Endothelial cell of umbilical vein (primary cell): ENCODE data around the gene ADAMTS6. TPM values are rescaled to one million over a fixed set of nuclear protein-coding genes. Genes with fewer than 3 reads are reported as not detected.

Experiments used
- BruUV-seq: library from RNA; stranded (reverse); fragments of 400-500 nt; replicated peaks from 2 replicates; lab custom pipeline; 2021; lab: Mats Ljungman, UMichigan
- CTCF ChIA-PET: fragments of 300-600, 350-600 bp; sonication (Branson Sonifier 250); formaldehyde crosslinking; loops from one replicate; lab custom pipeline; 2021; ENCODE audit warnings: antibody characterized with exemption, inconsistent platforms; lab: Charles Lee
- POLR2A ChIA-PET: fragments of 300-600, 350-600 bp; sonication (Branson Sonifier 250); formaldehyde crosslinking; loops from one replicate; lab custom pipeline; 2021; ENCODE audit warnings: antibody characterized with exemption, inconsistent platforms; lab: Charles Lee
- DNase-seq: peaks from one replicate; pipeline ENCODE4 v3.0.0-alpha.2; 2011; ENCODE audit warnings: low read depth, low spot score
- FAIRE-seq: peaks from 2 replicates; lab custom pipeline; 2011; peaks lifted over from hg19 to GRCh38; lab: Jason Lieb, UNC
- H2AFZ ChIP-seq: 2 replicates; pipeline ENCODE4 v1.6.0; 2012; ENCODE audit warnings: low read depth, low read length, control low read depth, inconsistent platforms
- H3K27ac ChIP-seq: 2 replicates; pipeline ENCODE4 v1.5.1; 2011; ENCODE audit warnings: low read depth, mild to moderate bottlenecking, control low read depth, low read length, moderate library complexity; ENCODE audit not compliant: insufficient read depth
- H3K27me3 ChIP-seq, 2 experiments: 2 replicates each; pipeline versions ENCODE4 v1.6.0 to v1.6.1; 2011; ENCODE audit warnings: low read length in 2 of 2, mixed read lengths in 1 of 2; ENCODE audit not compliant: control insufficient read depth in 2 of 2, insufficient read depth in 2 of 2
- H3K36me3 ChIP-seq, 2 experiments: 2 replicates in 1 of 2; 3 replicates in 1 of 2; pipeline ENCODE4 v1.5.1; 2011; ENCODE audit warnings: low read length in 2 of 2, mild to moderate bottlenecking in 1 of 2, moderate library complexity in 1 of 2; ENCODE audit not compliant: control insufficient read depth in 2 of 2, insufficient read depth in 2 of 2; ENCODE audit errors: extremely low read depth in 1 of 2
- H3K4me1 ChIP-seq: 3 replicates; pipeline ENCODE4 v1.5.1; 2011; ENCODE audit warnings: mild to moderate bottlenecking, low read length; ENCODE audit not compliant: control insufficient read depth, insufficient read depth; ENCODE audit errors: extremely low read depth
- H3K4me2 ChIP-seq: 2 replicates; pipeline ENCODE4 v1.6.1; 2011; ENCODE audit warnings: low read length, control low read depth, mixed read lengths; ENCODE audit not compliant: insufficient read depth
- H3K4me3 ChIP-seq, 3 experiments: fragments of 200-600 bp in 1 of 3; sonication (generic), shearing (Covaris generic) in 1 of 3; replicated peaks in 1 of 3; 2 replicates each; pipeline ENCODE4 v1.5.1; 2011 to 2016; ENCODE audit warnings: control low read depth in 3 of 3, low read length in 3 of 3, mild to moderate bottlenecking in 2 of 3, inconsistent platforms in 1 of 3, low read depth in 1 of 3, moderate library complexity in 1 of 3; ENCODE audit not compliant: insufficient read depth in 1 of 3
- H3K79me2 ChIP-seq: 2 replicates; pipeline ENCODE4 v1.6.0; 2012; ENCODE audit warnings: low read length, inconsistent platforms; ENCODE audit not compliant: control insufficient read depth, insufficient read depth
- H3K9ac ChIP-seq: replicated peaks from 2 replicates; pipeline ENCODE3; 2011; ENCODE audit warnings: low read length, control low read depth; ENCODE audit not compliant: insufficient read depth; ENCODE audit errors: extremely low read depth
- H3K9me1 ChIP-seq: replicated peaks from 3 replicates; pipeline ENCODE4 v1.6.0; 2011; ENCODE audit warnings: mild to moderate bottlenecking, low read length; ENCODE audit not compliant: control insufficient read depth, insufficient read depth; ENCODE audit errors: extremely low read depth
- H3K9me3 ChIP-seq: replicated peaks from 2 replicates; pipeline ENCODE4 v1.5.1; 2012; ENCODE audit warnings: low read length, inconsistent platforms; ENCODE audit not compliant: control insufficient read depth, insufficient read depth
- H4K20me1 ChIP-seq: replicated peaks from 2 replicates; pipeline ENCODE3; 2011; ENCODE audit warnings: mild to moderate bottlenecking, low read length; ENCODE audit not compliant: control insufficient read depth, insufficient read depth; ENCODE audit errors: extremely low read depth
- EZH2 ChIP-seq: IDR thresholded peaks from 2 replicates; pipeline ENCODE4 v1.6.1; 2012; ENCODE audit warnings: borderline replicate concordance, low read depth, mild to moderate bottlenecking, moderate library complexity, low read length, inconsistent platforms; ENCODE audit not compliant: severe bottlenecking
- FOS ChIP-seq: IDR thresholded peaks from 2 replicates; pipeline ENCODE4 v1.6.1; 2011; ENCODE audit warnings: mild to moderate bottlenecking, low read length, moderate library complexity, borderline replicate concordance; ENCODE audit not compliant: insufficient read depth
- GATA2 ChIP-seq: IDR thresholded peaks from 2 replicates; pipeline ENCODE4 v1.7.0; 2011; ENCODE audit warnings: low read depth, mild to moderate bottlenecking, moderate library complexity, mixed read lengths, low read length; ENCODE audit not compliant: insufficient read length, insufficient read depth
- JUN ChIP-seq: IDR thresholded peaks from 2 replicates; pipeline ENCODE4 v1.6.1; 2011; ENCODE audit warnings: borderline replicate concordance, low read depth; ENCODE audit not compliant: insufficient read length, insufficient read depth
- MYC ChIP-seq: IDR thresholded peaks from one replicate; pipeline ENCODE4 v1.6.1; 2011; ENCODE audit warnings: mild to moderate bottlenecking, low read depth, low read length
- POLR2A ChIP-seq: IDR thresholded peaks from 2 replicates; pipeline ENCODE4 v1.6.1; 2012; ENCODE audit warnings: low read depth, mild to moderate bottlenecking, control low read depth, low read length
- POLR2AphosphoS5 ChIP-seq: IDR thresholded peaks from 2 replicates; pipeline ENCODE4 v1.6.1; 2012; ENCODE audit warnings: low read depth, mild to moderate bottlenecking, control low read depth, low read length, moderate library complexity; ENCODE audit not compliant: insufficient read depth
- dilution Hi-C: fragments of 300-500 bp; cut with MboI; formaldehyde crosslinking; loops from one replicate; pipeline ENCODE4 v1.15.0; 2019; ENCODE audit warnings: low sequenced_read_pairs; ENCODE audit not compliant: extremely low pct_ligation_motif_present
- intact Hi-C: fragments of 100-400 bp; cut with micrococcal nuclease; formaldehyde crosslinking; loops from one replicate; pipeline ENCODE4 v1.10.0; 2022
- polyA plus RNA-seq, 4 experiments: library from polyadenylated mRNA; depleted of rRNA in 3 of 4; stranded (reverse) in 3 of 4; unstranded in 1 of 4; fragments of >200 nt; gene quantifications; 2 replicates each; pipeline versions ENCODE4 v1.2.1 to v1.2.3, GENCODE V29; 2011 to 2012; ENCODE audit warnings: missing spikeins in 1 of 4
- total RNA-seq: library from RNA; stranded (reverse); gene quantifications from 2 replicates; pipeline ENCODE4 v1.2.3, GENCODE V29; 2021
- TF ChIP-seq, protein P1 (sequence below), 2 donors: IDR thresholded peaks; 1 replicate in 1 of 2; 2 replicates in 1 of 2; pipeline ENCODE4 v1.5.1; 2011; ENCODE audit warnings: low read length in 2 of 2, mild to moderate bottlenecking in 2 of 2, moderate library complexity in 2 of 2, control low read depth in 1 of 2, inconsistent platforms in 1 of 2, low read depth in 1 of 2; ENCODE audit not compliant: insufficient read depth in 1 of 2; ENCODE audit errors: extremely low read depth in 1 of 2
- TF ChIP-seq, protein P2 (sequence below): IDR thresholded peaks from 2 replicates; pipeline ENCODE4 v1.6.1; 2011; ENCODE audit not compliant: insufficient read depth, insufficient read length

The ADAMTS6 gene
- total and polyA plus RNA-seq, 2 donors (not counting 3 experiments of a cell fraction or from before 2014, with no cell fraction given): 20.4 to 43.4 TPM

DNA sequence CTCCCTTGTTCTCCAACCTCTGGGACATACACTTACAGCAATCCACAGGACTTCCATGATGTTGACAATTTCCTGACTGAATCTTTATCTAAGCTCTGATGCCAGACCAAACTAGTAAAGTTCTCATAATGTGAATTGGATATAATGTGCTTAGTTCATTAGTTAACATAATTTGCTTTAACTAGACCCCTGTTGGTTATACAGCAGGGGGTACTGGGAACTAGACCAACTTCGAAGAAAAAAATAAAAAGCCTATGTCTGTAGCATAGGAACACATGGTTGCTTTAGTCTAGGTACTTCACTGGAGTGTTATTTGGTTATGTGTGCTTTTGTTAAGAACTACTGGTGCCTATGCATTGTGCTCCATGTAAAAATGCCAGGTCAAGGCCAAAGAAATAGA is 173.8 kb downstream of the ADAMTS6 start:
- H3K9me3 ChIP-seq: no peaks in the 10 kb centered on the region
- H3K27ac ChIP-seq: no peak overlapping the region
- FAIRE-seq (no peak), DNase-seq (no peak)
- no peak overlapping the region for H2AFZ ChIP-seq
- no peaks in the 10 kb centered on the region for H3K4me1 ChIP-seq
- intact Hi-C loops: no loop called here
- no peak overlapping the region for H3K9ac ChIP-seq
- no peaks in the 10 kb centered on the region for H3K27me3 ChIP-seq
- BruUV-seq: no TSS peak
- dilution Hi-C loops: no loop called here
- ChIA-PET CTCF (no interaction called here), POLR2A (no interaction called here)
- no peak overlapping the region for H3K4me3 ChIP-seq
- TF ChIP-seq POLR2A (no peak), EZH2 (no peak), POLR2AphosphoS5 (no peak), FOS (no peak), MYC (no peak), JUN (no peak), GATA2 (no peak)
- TF ChIP-seq, protein P1, sequence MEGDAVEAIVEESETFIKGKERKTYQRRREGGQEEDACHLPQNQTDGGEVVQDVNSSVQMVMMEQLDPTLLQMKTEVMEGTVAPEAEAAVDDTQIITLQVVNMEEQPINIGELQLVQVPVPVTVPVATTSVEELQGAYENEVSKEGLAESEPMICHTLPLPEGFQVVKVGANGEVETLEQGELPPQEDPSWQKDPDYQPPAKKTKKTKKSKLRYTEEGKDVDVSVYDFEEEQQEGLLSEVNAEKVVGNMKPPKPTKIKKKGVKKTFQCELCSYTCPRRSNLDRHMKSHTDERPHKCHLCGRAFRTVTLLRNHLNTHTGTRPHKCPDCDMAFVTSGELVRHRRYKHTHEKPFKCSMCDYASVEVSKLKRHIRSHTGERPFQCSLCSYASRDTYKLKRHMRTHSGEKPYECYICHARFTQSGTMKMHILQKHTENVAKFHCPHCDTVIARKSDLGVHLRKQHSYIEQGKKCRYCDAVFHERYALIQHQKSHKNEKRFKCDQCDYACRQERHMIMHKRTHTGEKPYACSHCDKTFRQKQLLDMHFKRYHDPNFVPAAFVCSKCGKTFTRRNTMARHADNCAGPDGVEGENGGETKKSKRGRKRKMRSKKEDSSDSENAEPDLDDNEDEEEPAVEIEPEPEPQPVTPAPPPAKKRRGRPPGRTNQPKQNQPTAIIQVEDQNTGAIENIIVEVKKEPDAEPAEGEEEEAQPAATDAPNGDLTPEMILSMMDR (IDR thresholded peaks at IDR 0.05; ENCODE audit: extremely low read depth in 1 of 2, insufficient read depth in 1 of 2, low read depth in 1 of 2, low read length in 2 of 2): no peak
- TF ChIP-seq, protein P2, sequence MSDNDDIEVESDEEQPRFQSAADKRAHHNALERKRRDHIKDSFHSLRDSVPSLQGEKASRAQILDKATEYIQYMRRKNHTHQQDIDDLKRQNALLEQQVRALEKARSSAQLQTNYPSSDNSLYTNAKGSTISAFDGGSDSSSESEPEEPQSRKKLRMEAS: no peak
- H3K36me3 ChIP-seq: peaks cover 0 to 10% of the 10 kb centered on the region in 2 experiments
- no peaks in the 10 kb centered on the region for H3K9me1 ChIP-seq
- H4K20me1 ChIP-seq: no peaks in the 10 kb centered on the region
- H3K4me2 ChIP-seq: no peak overlapping the region
- H3K79me2 ChIP-seq: no peaks in the 10 kb centered on the region
